ENCODE measurements around the gene SMARCB1. TPM values are rescaled to one million over a fixed set of nuclear protein-coding genes. Genes with fewer than 3 reads are reported as not detected.

SMARCB1 gene
- total RNA-seq, 1 experiment from 2014 or later = 136 TPM

GRCh38 chr22:23836692-23837495 is 50.1 kb downstream of the SMARCB1 start:
- H3K79me2 ChIP-seq (ENCODE audit: insufficient read depth, low read length) = no peaks in the 10 kb centered on the region
- H4K8ac ChIP-seq (replicated peaks; ENCODE audit: insufficient read length, low read depth, low read length) = no peak overlapping the region
- H4K20me1 ChIP-seq (ENCODE audit: control insufficient read depth, insufficient read depth, insufficient read length) = no peaks in the 10 kb centered on the region
- peaks cover 27% of the 10 kb centered on the region for H3K27me3 Mint-ChIP-seq (ENCODE audit: low read depth)
- H3K79me1 ChIP-seq (ENCODE audit: insufficient read depth, low read depth, low read length, poor library complexity, severe bottlenecking) = no peaks in the 10 kb centered on the region
- peaks cover 19 to 26% of the 10 kb centered on the region in 2 experiments for H3K4me1 Mint-ChIP-seq
- H2BK20ac ChIP-seq (ENCODE audit: low read depth, low read length, poor library complexity, severe bottlenecking) = no peak overlapping the region
- no peak overlapping the region for H3K4me2 ChIP-seq (ENCODE audit: insufficient read depth, insufficient read length, low read length)
- no peaks in the 10 kb centered on the region; the same call in 1 of the 2 replicates for H3K27me3 ChIP-seq (ENCODE audit: insufficient read depth, low read length)
- no peak overlapping the region for H3K4ac ChIP-seq (ENCODE audit: low read depth, low read length)
- no peak for TF ChIP-seq CTCF (conservative IDR thresholded peaks at IDR 0.05)
- no peaks in the 10 kb centered on the region; the same call in 1 of the 2 replicates for H3K4me1 ChIP-seq (ENCODE audit: insufficient read depth, low read length)
- no peak overlapping the region for H2BK120ac ChIP-seq (ENCODE audit: low read depth, low read length, poor library complexity, severe bottlenecking)
- WGBS (ENCODE audit: extremely low coverage, insufficient read length, low lambda C conversion rate) = no CpG with 5 or more reads among the region's 12 CpGs
- H3K14ac ChIP-seq (ENCODE audit: insufficient read depth, low read length) = no peak overlapping the region
- H4K91ac ChIP-seq (ENCODE audit: insufficient read length, low read depth, low read length) = no peak overlapping the region
- H3K23me2 ChIP-seq (ENCODE audit: insufficient read length, low read depth, low read length, poor library complexity, severe bottlenecking) = peaks cover 6% of the 10 kb centered on the region
- peaks cover 0 to 3% of the 10 kb centered on the region in 2 experiments; a peak in 1 of 5 replicates for H3K9me3 Mint-ChIP-seq
- H3K18ac ChIP-seq (ENCODE audit: insufficient read length, low read depth, low read length) = no peak overlapping the region
- peak overlapping the region; percentile 6 to 68 (median 39); a peak in 2 of 7 replicates for H3K27ac Mint-ChIP-seq
- H3K9ac ChIP-seq (ENCODE audit: extremely low read depth, insufficient read length, low read length) = no peak overlapping the region
- H2BK5ac ChIP-seq (ENCODE audit: insufficient read length, low read length) = no peak overlapping the region
- no peak overlapping the region for H2AK5ac ChIP-seq (ENCODE audit: insufficient read length, low read length)
- H3K56ac ChIP-seq (ENCODE audit: insufficient read length, low read depth, low read length) = no peak overlapping the region
- no peak overlapping the region for H3K23ac ChIP-seq (ENCODE audit: insufficient read length, low read depth, low read length)
- H3K4me3 Mint-ChIP-seq = peak overlapping the region; percentile 82 to 94
- H2AFZ ChIP-seq (ENCODE audit: low read length) = no peak overlapping the region
- H3K36me3 Mint-ChIP-seq (ENCODE audit: insufficient read depth in 1 of 3, low read depth in 3 of 3) = peaks cover 6 to 15% (median 11%) of the 10 kb centered on the region in 3 experiments; a peak in 6 of 7 replicates
- H2BK15ac ChIP-seq (ENCODE audit: low read depth, low read length) = no peak overlapping the region
- no peak overlapping the region for H4K5ac ChIP-seq (ENCODE audit: insufficient read length, low read depth, low read length)
- no peak overlapping the region for H3T11ph ChIP-seq (ENCODE audit: low read length)
- no peak for DNase-seq
- no peaks in the 10 kb centered on the region for H3K9me3 ChIP-seq (ENCODE audit: control insufficient read depth, low read depth, low read length)
- no peak overlapping the region for H2BK12ac ChIP-seq (ENCODE audit: insufficient read length, low read depth, low read length)
- no peak overlapping the region for H3K27ac ChIP-seq (ENCODE audit: insufficient read length, low read depth, low read length)
